ENCODE measurements around the gene MEGF11.

GRCh38 chr15:65949491-65949890 lies 304.1 kb downstream of the MEGF11 start:
- no peak for TF ChIP-seq CTCF (conservative IDR thresholded peaks at IDR 0.05; ENCODE audit: low read length)
- no peak for TF ChIP-seq EZH2phosphoT487 (IDR thresholded peaks at IDR 0.05; ENCODE audit: borderline replicate concordance, low read depth, low read length)
